Stimulated activated CD8-positive, alpha-beta memory T cell treated with anti-CD3 and anti-CD28 coated beads, Interleukin-4, amount 100 ng/mL, for 4 hours (primary cell): ENCODE results near the gene PKDCC.

Source experiments
- DNase-seq, 2 donors: peaks; one replicate each; pipeline ENCODE4 v3.0.0-alpha.2; 2020; ENCODE audit warnings: low read depth in 2 of 2, low spot score in 1 of 2

PKDCC gene, protein sequence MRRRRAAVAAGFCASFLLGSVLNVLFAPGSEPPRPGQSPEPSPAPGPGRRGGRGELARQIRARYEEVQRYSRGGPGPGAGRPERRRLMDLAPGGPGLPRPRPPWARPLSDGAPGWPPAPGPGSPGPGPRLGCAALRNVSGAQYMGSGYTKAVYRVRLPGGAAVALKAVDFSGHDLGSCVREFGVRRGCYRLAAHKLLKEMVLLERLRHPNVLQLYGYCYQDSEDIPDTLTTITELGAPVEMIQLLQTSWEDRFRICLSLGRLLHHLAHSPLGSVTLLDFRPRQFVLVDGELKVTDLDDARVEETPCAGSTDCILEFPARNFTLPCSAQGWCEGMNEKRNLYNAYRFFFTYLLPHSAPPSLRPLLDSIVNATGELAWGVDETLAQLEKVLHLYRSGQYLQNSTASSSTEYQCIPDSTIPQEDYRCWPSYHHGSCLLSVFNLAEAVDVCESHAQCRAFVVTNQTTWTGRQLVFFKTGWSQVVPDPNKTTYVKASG

DNA sequence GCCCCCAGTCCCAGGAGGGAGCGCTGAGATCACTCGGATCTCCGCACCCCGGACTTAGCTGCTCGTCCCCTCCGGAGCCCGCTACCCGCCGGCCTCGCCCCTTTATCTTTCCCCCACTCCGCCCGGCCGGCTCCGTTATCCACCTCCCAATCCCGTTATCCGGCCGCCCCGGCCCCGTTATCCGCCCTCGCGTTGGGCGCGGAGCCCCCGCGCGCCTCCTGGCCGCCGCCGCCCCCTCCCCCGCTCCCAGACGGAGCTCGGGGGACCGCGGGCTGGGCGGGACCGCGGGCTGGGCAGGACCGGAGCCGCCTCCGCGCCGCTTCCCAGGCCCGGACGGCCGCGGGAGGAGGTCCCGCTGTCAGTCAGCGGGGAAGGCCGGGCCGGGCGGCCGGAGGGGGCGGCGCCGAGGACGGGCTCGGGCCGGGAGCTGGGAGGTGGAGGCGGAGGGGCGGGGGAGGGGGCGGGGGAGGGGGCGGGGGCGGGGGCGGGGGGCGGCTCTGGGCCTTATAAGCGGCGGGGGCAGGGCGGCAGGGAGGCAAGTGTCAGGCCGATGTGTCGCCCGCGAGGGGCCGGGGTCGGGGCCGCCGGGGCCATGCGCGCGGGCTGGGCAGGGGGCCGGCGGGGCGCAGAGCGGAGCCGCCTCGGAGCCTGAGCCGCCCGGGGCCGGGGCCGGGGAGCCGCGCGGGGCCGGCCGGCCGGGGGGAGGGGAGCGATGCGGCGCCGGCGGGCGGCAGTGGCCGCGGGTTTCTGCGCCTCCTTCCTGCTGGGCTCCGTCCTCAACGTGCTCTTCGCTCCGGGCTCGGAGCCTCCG is at the start of gene PKDCC:
PKDCC (plus strand) TSS at position 534 of the 811 bp plus-strand sequence; CDS start at position 713, 179 bp downstream.
- no peak for DNase-seq

DNA sequence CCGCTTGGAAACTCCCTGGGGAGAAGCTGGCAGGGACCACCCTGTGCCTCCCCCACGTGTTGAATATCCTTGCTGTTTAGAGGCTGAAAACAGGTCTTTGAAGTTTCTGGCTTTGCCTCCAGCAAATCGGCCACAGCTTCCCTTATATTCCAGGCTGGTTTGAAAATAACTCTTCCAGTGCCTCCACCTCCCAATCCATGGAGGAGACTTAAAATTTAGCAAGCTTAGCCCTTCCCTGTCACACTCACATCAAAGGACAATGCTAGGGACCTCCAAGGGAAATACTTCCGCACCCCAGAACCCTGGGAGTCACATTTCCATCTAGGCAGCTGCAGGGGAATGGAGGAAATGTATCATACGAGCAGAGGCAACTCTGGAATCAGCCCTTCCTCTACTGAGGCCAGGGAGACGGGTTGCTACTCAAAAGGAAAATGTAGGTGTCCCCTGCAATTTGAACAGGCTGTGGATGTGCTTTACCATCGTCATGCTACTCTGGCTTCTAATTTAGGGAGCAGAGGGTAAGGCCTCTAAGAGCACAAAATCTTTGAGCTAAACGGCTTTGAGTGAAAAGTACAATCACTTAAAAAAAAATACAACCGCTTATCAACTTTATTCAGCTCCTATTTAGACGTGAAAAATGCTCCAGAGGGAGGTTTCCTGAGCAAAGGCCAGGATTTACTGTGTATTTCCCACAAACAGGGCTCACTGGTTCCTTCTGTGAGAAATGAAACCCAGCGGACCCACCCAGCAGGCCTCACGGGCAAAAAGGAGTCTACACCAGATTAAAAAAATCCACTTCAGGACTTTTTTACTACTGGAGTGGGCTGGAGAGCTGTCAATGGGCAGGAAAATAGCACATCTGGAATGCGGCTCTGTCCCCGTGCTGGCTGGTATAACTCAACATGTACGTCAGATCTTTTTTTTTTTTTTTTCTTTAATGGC is 49.4 kb upstream of the PKDCC start:
- DNase-seq = no peak

DNA sequence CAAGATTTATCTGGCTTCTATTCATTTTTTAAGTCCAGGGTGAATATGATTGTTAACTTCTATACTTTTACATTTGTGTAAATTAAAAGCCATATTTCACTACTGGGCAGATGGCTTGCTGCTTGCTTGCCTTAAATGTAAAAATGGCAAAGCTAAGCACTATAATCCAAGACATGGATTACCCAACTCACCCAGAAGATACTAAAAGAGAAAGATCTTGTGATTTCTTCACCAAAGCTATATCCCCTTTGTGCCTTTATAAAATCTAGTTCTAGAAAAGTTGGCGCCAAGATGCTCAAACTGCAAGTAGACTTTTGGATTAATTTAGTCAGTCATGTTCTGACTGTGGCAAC is 48.7 kb upstream of the PKDCC start:
- DNase-seq = no peak

DNA sequence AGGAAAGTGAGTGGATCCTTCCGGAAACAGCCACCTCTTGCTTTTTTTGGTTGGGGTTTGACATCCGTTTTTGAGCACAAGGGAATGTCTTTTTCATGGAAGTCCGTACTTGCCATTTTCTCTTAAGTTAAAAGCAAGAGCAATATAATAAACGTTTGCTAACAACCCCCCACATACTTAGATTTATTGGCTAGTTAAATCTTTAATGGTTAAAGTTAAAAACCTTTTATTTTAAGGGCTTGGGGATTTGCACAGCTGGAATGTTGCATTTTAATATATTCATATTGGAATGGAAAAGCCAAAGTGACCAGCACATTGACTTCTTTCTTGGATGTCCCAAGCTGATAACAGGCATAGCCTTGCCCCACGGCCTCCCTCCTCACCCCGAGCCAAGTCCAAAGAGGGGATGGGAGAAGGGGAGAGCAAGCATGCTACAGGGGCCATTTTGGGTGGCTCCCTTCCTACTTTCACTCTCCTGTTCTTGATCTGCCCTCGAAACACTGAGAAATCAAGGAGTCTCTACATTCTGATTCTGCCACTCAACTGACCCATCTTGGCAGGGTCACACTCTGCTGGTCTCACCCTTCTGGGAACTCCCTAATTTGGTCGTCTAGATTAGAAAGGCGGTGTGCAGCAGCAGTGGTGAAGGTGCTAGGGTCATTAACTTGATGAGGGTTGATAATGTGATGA is 48.1 kb upstream of the PKDCC start:
- DNase-seq = no peak

DNA sequence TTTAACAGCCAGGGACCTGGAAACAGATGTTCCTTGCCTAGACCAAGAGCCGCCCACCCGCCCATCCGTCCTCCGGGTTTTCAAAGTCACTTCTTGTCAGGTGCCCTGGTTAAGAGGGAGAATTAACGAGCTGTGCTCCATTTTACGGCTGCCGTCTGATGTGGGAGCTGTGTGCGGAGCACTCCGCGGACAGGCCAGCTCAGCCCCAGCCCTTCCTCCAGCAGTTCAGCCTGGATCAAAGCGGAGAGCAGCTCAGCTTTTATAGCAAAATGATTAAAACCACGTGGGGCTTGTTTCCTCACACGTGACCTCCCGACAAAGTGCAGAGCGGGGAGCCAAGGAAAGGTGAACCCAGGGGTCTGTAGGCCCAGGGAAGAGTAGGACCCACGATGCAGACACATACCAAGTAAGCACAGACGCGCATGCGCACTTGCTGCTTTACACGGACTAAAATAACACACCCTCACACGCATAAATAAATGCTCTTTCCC is 46.1 kb upstream of the PKDCC start:
- no peak for DNase-seq

DNA sequence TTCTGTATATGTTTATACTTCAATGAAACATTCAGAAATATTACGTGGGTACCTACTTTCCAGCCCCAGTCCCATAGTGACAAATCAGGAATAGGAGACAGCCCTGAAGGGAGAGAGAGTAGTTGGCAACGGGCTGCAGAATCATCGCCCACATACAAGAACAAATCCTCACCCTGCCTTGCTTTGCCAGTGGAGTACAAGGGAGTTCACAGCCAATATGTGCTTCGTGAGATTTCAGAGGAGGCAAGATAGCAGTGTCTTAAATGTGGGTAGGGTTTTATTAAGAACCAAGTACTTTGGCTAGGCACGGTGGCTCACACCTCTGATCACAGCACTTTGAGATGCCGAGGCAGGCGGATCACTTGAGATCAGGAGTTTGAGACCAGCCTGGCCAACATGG is 40.3 kb upstream of the PKDCC start:
- DNase-seq = no peak

DNA sequence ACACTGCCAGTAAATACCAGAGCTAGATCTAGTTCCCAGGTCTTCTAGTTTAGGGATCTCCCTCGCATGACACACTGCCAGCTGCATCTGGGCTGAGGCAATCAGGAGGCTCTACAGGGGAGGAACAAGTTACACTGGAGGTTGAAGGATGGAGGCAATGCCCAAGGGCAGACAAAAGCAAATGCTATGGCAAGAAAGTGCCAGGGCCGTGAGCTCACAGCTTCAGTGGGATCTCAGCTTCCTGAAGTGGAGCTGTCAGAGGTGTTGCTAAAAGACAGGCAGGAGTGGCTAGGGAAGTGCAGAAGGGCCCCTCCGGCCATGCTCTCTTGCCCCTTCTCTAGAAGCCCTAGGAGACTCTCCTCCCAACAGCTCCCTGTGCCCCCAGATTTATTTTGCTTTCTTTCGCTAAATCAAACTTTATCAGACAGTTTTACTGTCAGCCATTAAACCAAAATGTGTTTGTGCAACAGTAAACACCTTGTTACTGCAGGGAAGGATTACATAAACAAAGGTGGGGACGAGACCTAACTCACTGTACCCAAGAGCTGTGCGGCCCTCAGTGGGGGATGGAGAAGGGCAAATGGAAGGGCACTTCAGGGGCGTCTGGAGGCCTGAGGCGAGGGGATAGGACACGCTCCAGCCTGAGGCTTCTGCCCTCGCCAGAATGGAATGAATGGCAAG is 39.4 kb upstream of the PKDCC start:
- no peak for DNase-seq

DNA sequence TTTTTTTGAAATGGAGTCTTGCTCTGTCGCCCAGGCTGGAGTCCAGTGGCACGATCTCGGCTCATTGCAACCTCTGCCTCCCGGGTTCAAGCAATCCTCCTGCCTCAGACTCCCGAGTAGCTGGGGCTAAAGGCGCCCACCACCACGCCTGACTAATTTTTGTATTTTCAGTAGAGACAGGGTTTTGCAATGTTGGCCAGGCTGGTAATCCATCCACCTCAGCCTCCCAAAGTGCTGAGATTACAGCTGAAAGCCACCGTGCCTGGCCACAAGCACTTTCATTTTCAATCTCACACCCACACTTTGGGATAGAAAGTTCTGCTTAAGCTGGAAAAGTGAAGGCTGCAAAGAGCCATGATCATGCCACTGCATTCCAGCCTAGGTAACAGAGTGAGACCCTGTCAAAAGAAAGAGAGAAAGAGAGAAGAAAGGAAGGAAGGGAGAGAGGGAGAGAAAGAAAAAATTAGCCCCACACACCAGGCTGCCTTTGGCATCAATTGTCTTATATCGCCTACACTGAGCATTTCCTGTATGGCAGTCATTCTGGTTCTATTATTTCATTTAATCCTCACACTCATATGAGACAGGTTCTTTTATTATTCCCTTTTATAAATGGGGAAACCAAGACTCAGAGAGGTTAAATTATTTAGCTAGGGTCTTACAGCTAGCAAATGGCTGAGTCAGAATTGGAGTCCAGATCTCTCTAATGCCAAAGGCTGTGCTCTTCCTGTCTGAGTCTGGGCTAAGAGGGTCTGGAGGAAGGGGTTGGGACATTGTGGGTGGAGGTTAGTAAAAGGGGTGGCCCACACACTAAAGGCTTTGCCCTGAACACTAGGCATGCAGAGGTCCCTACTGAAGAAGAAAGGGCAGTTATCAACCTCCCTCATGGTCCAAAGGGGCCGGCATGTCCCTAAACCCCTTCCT is 37.9 kb upstream of the PKDCC start:
- DNase-seq = no peak

DNA sequence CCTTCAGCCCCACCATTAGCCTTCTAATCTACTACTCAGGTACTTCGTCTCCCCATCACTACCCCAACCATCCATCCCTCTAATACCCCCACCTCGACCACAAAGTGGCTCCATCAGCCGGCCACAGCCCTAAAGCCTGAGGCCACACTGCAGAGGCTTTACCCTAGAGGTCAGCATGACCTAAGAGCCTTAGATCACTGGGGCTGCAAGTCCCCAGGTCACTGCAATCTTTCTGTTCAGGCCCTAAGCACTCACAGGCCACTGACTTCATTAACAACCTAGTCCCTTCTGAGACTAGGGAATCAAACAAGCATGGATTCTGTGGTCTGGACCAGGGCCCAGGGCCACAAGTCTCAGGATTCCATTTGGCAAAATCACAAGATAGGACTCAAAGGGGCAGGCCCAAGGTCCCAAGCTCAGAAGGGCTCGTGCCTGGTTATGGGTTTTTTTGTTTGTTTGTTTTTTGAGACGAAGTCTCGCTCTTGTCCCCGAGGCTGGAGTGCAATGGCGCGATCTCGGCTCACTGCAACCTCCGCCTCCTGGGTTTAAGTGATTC is 37.0 kb upstream of the PKDCC start:
- no peak for DNase-seq

DNA sequence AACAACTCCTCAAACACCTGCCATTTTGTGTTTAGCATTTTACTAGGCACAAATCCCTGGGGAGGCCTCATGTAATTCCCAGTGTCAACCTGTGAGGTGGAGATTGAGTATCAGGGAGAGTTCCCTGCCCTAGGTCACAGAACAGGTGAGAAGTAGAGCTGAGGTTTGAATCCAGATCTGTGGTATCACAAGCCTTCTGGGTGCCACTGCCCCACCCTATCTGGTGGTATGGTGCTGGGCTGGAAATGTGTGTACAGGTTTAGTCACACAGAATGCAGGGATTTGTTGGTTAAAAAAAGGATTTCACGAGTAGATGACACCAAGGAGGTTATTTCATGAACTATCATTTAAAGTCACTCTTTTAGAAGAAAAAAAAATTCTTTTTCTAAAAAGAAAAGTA is 35.7 kb upstream of the PKDCC start:
- DNase-seq = no peak

DNA sequence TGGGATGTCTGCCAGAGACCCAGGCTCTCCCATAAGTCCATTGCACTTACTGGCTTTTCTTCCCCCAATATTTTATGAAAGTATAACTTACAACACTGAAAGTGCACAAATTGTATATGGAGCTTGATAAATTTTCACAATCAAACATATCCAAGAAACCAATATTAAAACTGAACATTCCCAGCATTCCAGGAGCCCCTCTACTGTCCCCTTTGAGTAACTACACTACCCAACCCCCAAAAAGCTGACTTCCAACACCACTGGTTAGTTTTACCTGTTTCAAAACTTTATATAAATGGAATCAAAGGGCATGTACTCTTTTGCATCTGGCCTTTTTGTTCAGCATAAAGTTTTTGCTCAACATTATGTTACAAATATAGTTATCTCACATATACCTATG is 35.2 kb upstream of the PKDCC start:
- DNase-seq = no peak

DNA sequence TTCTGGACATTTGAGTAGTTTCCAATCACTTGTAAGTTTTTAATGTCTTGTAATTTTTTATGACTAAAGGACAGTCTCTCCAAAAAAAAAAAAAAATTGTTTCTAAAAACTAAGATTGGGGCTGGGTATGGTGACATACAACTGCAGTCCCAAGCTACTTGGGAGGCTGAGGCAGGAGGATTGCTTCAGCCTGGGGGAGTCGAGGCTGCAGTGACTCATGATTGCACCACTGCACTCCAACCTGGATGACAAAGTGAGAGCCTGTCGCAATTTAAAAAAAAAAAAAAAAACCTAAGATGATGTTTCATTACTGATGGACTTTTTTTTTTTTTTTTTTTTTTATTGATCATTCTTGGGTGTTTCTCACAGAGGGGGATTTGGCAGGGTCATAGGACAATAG is 34.4 kb upstream of the PKDCC start:
- no peak for DNase-seq

DNA sequence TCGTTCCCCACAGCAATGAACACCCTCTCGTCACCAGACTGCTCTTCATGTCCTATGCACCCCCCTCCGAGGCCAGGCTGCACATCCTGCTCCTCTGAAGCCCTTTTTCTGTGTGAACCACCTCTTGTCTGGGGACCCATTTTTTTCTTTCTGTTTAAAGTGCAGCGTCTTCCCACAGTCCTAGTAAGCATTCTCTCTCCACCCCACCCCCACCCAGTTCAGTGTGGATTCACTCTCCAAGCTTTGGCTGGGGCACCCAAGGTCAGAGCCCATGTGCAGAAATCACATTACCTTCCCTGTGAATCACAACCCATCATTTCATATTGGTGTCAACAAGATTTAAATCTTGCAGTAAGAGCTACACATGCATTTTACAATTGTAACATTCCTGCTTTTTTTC is 26.4 kb upstream of the PKDCC start:
- DNase-seq = no peak

DNA sequence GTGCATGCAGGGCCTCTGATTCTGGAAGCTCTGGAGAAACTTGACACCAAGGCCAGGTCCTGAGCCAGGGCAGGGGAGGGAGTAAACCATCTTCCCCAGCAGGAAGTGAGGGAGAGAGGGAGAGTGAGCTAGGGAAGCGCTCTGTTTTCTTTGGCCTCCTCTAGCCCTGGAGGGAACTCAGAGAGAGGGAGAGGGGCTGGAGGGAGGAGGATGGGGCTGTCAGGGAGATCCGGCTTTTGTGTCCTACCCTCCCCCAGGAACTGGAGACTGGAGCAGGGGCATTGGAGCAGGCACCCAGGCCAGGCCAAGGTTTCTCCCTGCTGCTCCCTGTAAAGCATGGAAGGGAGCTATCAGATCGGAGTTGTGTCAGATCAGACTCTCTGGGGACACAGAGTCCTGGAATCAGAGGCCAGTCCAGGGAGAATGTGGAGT is 22.7 kb upstream of the PKDCC start:
- no peak for DNase-seq

DNA sequence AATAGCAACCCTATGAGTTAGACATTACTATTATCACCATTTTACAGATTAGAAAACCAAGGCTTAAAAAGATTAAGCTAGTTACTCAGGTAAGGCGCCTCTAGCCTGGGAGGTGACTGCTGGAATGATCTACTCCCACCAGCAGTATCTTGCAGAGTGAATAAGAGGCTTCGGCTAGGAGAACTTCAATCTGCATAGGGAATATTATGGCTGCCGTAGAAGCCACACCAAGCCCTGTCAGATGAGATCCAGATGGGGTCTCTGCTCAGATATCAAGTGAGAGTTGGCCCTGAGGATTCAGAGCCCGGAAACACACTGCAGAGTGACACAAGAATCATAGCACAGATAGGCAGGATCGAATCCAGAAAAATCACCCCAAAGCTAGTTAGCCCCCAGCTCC is 21.5 kb upstream of the PKDCC start:
- no peak for DNase-seq

DNA sequence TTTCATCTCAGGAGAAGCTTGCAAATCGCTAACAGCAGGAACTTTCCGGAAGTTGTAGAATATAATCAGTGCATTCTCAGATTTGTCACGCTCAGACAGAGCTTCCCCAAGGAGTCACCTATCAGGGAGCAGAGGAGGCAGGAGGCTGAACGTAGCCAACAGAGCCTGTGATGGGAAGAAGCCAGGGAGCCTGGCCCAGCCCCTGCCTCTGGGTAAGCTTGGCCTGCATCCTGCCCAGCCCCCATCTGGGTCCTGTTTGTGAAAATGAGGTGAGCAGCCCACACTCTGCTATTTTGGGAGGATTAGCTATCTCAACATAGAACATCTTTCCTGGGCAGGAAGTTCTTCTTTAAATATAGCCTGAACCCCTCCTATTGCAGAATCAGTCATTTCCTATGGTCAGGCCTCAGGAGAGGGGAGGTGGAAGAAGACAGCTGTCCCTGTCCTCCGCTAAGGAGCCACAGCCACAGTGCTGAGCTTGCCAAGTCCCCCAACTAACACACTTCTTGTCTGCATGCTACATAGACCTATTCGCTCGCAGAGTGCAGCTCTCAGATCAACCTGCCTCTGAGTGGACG is 19.2 kb upstream of the PKDCC start:
- no peak for DNase-seq

DNA sequence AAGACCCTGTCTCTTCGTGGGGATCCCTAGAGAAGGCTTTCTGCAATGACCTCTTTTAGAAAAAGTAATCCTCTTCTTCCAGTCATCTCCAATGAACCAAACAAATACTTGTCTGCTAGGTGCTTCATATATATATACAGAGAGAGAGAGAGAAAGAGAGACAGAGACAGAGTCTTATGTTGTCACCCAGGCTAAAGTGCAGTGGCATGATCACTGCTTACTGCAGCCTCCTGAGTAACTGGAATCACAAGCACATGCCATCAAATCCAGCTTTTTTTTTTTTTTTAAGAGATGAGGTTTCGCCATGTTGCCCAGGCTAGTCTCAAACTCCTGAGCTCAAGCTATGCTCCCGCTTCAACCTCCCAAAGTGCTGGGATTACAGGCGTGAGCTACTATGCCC is 18.6 kb upstream of the PKDCC start:
- DNase-seq = no peak

DNA sequence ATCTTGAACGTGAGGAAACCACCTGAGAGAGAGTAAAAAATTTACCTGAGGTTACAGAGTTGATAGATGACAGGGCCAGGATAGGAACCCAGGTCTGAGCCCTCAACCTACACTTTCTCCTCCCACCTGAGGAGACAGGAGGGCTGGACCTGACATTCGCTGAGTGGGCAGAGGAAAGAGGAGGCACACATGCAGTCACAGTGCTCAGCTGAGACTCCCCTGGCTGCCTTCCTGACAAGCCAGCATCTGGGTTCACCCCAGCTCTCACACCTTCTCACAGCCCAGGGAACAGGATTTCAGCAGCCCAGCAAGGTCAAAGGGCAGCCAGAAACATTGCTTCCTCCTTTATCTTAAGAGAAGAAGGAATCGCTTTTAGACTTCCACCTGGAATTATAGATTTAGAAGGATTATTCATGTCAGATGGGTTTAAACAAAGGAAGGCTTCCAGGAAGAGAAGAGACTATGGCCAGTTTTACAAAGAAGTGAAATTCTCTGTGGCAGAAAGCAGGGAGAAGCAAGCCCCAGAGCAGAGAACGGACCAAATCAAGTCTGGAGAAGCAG is 18.1 kb upstream of the PKDCC start:
- DNase-seq = no peak
